Measurements from ENCODE around the gene UBE2G1.

UBE2G1 gene

DNA sequence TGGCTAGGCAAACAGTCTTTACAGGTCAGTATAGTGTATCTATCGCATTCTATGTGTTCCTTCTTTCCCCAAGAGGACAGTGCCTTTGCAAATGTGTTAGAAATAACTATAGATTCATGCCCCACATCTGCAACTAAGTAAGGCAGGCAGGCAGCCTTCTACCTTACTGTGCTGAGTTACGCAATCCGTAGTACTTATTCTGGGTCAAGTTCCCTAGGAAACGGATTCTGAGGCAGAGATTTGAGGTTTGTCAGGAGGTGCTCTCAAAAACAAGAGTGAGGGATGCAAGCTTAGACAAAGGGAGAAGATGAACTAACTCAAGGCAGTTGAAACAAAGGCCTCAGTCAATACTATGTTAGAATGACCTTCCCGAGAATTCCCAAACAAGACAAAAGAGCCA lies 90.0 kb downstream of the UBE2G1 start:
- DNase-seq (ENCODE audit: low read depth) = no peak
- TF ChIP-seq, protein P1, sequence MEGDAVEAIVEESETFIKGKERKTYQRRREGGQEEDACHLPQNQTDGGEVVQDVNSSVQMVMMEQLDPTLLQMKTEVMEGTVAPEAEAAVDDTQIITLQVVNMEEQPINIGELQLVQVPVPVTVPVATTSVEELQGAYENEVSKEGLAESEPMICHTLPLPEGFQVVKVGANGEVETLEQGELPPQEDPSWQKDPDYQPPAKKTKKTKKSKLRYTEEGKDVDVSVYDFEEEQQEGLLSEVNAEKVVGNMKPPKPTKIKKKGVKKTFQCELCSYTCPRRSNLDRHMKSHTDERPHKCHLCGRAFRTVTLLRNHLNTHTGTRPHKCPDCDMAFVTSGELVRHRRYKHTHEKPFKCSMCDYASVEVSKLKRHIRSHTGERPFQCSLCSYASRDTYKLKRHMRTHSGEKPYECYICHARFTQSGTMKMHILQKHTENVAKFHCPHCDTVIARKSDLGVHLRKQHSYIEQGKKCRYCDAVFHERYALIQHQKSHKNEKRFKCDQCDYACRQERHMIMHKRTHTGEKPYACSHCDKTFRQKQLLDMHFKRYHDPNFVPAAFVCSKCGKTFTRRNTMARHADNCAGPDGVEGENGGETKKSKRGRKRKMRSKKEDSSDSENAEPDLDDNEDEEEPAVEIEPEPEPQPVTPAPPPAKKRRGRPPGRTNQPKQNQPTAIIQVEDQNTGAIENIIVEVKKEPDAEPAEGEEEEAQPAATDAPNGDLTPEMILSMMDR (IDR thresholded peaks at IDR 0.05; ENCODE audit: insufficient read depth, low read depth, low read length, missing control alignments) = no peak

DNA sequence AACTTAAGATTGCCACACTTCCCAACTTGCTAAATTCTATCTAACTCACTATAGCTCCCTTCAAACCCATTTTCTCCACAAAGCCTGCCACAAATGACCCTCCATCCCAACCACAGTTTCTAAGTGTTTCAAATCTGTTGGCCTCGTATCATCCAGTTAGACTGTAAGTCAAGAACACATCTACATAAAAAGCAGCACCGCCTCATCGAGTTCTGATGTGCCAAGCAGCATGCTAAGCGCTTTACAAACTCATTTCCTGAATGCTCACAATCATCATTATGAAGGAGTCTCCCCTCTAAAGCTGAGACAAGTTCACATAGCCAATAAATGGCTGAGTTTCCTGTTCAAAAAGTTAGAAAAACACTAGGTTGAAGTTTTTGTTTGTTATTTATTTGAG lies 93.5 kb downstream of the UBE2G1 start:
- no peak for DNase-seq (ENCODE audit: low read depth)
- no peak overlapping the region for H3K4me3 ChIP-seq (ENCODE audit: low read depth, low read length)
- TF ChIP-seq, protein P1 (IDR thresholded peaks at IDR 0.05; ENCODE audit: insufficient read depth, low read depth, low read length, missing control alignments) = no peak

More for the DNA sequence above, 90.0 kb downstream of the UBE2G1 start:
- no peak overlapping the region for H3K4me3 ChIP-seq (ENCODE audit: low read depth, low read length)

DNA sequence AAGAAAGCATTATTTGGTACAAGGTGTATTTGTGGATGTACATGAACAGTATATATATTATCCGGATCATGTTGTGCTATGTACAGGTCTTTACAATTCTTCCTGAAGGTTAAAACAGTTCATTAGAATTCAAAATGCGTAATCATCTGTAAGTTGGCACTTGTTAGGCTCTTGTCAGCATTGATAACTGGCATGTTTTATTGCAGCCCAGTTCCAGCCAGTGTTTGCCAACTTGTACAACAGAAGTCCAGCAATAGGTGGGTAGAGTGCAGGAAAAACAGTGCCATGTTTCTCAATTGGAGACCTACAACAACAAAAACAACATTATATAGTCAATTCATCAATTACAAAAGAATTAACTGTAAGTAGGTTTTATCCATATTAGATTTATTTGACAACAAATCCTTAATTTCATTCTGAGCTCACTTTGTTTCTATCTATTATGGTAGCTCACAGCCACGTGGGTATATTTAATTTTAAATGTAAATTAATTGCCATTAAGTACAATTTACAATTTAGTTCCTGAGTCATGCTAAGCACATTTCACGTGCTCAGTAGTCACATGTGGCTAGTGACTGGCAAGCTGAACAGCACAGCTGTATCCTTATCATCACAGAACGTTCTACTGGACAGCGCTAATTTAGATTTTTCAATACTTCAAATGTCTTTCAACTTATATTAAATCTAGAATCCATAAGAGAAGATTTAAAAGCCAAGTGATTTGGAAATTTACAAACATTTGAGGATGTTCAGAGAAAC lies 94.1 kb downstream of the UBE2G1 start:
- no peak for DNase-seq (ENCODE audit: low read depth)
- TF ChIP-seq, protein P1 (IDR thresholded peaks at IDR 0.05; ENCODE audit: insufficient read depth, low read depth, low read length, missing control alignments) = no peak
- no peak overlapping the region for H3K4me3 ChIP-seq (ENCODE audit: low read depth, low read length)

DNA sequence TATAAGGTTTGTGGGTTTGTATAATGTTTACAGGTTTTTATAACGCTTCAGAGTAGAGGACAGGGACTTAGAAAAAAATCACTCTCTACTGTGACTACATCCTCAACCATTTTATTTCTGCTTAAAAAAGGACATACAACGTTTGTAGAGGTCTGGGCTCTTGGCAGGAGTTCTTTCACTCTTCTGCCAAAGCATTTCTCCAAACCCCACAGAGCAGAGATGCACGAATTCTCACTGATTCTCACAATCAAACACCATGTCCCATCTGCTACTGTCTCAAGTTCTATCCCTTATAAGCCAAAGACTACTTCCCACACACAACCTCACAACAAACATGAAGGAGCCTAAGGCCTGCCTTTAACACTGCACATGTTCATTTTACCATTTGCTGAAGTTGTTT lies 95.7 kb downstream of the UBE2G1 start:
- TF ChIP-seq, protein P1 (IDR thresholded peaks at IDR 0.05; ENCODE audit: insufficient read depth, low read depth, low read length, missing control alignments) = no peak
- DNase-seq (ENCODE audit: low read depth) = no peak
- no peak overlapping the region for H3K4me3 ChIP-seq (ENCODE audit: low read depth, low read length)

DNA sequence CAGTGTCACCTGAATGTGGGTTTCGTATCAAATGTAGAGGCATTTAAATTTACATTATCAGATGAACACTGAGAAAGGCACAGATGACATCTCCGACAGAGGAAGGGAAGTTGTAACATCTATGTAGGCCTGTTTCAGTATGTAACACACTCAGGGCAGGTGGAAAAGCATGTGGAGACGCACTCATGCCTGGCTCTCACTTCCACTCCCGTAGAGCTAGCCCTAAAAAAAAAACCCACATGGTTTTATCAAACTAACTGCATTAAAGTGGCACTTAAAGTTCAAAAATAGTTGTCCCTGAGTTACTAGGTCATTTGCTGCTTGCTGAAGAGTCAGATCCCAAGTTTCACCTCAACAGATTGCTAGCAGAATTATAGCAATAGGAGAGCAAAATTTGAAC lies 96.6 kb downstream of the UBE2G1 start:
- TF ChIP-seq, protein P1 (IDR thresholded peaks at IDR 0.05; ENCODE audit: insufficient read depth, low read depth, low read length, missing control alignments) = no peak
- H3K4me3 ChIP-seq (ENCODE audit: low read depth, low read length) = no peak overlapping the region
- DNase-seq (ENCODE audit: low read depth) = no peak

DNA sequence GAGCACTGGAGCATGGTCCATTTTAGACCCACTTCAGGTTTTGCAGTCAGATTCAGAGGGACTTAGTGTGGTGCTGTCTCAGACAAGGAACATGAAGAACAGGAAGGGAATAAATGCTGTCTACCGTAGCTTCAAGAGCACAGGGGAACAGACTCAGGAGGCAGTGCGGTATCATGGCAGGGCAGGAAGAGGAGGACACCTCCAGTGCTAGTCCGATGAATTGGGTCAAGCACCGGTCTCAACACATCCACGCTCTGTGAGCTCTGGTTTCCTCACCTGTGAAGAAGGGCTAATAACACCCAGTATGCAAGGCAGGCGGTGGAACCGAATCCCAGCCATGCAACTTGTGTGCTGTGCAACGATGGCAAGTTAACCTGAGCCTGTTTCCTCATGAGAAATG lies 99.1 kb downstream of the UBE2G1 start:
- no peak overlapping the region for H3K4me3 ChIP-seq (ENCODE audit: low read depth, low read length)
- TF ChIP-seq, protein P1 (IDR thresholded peaks at IDR 0.05; ENCODE audit: insufficient read depth, low read depth, low read length, missing control alignments) = no peak
- no peak for DNase-seq (ENCODE audit: low read depth)

DNA sequence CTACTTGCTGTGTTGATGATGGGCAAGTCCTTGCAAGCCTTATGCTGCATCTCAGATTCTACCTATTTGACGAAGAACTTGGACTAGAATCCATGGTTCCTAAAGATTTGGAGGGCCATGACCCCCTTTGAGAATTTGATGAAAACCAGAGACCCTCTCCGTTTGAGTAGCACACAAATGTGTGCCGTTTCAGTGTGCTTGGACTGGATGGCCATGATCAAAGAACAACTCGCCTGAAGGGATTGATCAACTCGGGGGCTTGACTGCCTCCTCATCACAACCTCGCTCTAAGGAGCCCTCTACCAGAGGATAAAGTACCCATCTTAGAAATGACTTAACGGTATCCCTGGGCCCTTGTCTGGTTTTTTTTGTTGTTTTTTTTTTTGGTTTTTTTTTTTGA lies 99.9 kb downstream of the UBE2G1 start:
- no peak overlapping the region for H3K4me3 ChIP-seq (ENCODE audit: low read depth, low read length)
- TF ChIP-seq, protein P1 (IDR thresholded peaks at IDR 0.05; ENCODE audit: insufficient read depth, low read depth, low read length, missing control alignments) = no peak
- no peak for DNase-seq (ENCODE audit: low read depth)

Measured in GM12865 (cell line).